ENCODE measurements around the gene ACRV1.

- no peak for TF ChIP-seq CTCF (IDR thresholded peaks at IDR 0.05)
- no peak for TF ChIP-seq POLR2AphosphoS5 (IDR thresholded peaks at IDR 0.05)
- TF ChIP-seq POLR2A (IDR thresholded peaks at IDR 0.05), result no peak
These were observed 13.5 kb downstream of the ACRV1 start for GRCh38 chr11:125667151-125667550.

All from gastroesophageal sphincter (tissue), 3 donors.